CD4-positive, alpha-beta T cell treated with Interleukin-4 for 4 hours (primary cell): ENCODE data around the gene ZNF770.
"Not testable (repeated sequence)": the region's sequence is repeated elsewhere in the genome, so short reads cannot be mapped to it uniquely, and the experiment has no call there.

Experiments
- DNase-seq: peaks from one replicate; pipeline ENCODE4 v3.0.0-alpha.2; 2020

The ZNF770 gene

DNA sequence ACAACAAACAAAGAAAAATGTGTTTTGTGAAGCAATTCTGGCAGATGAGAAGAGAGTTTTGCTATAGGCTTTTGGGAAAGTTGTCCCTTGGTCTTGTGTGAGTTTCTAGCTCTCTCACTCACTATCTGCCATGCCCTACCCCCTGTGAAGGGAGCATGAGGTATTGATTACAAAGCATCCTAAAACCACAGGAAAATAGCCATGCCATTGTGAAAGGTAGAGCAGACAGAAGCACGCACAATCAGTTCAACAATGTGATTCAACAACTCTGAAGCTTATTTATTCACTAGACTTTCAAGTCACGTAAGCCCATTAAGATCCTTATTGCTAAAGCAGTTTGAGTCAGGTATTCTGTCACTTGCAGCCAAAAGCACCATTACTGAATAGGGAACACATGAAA, 12.0 kb downstream of the ZNF770 start:
- no peak for DNase-seq

DNA sequence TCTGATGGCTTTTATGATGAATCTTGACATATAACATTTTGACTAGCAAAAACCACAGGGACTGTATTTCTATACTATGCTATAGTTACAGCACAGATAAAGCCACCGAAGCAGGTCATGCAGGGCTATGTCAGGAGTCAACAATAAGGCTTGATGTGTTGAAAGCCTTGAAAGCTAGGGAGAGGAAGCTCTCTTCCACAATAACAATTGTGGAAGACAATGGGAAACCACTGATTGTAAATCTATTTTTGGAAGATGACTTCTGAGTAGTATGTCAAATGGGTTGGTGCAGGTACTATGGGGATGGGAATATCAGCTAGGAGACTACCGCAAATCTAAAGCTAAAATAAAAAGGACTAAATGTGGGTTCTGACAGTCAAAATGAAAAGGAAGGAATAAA, 14.6 kb downstream of the ZNF770 start:
- DNase-seq, result no peak

DNA sequence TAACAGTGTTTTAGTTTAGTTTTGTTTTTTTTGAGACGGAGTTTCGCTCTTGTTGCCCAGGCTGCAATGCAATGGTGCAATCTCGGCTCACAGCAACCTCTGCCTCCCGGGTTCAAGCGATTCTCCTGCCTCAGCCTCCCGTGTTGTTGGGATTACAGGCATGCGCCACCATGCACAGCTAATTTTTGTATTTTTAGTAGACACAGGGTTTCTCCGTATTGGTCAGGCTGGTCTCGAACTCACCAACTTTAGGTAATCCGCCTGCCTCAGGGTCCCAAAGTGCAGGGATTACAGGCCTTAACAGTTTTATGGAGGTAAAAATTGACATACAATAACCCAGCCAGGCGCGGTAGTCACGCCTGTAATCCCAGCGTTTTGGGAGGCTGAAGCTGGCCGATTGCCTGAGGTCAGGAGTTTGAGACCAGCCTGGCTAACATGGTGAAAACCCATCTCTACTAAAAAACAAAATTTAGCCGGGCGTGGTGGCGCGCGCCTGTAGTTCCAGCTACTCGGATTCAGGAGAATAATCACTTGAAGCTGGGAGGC, 17.9 kb downstream of the ZNF770 start:
- DNase-seq, result not testable (repeated sequence)

DNA sequence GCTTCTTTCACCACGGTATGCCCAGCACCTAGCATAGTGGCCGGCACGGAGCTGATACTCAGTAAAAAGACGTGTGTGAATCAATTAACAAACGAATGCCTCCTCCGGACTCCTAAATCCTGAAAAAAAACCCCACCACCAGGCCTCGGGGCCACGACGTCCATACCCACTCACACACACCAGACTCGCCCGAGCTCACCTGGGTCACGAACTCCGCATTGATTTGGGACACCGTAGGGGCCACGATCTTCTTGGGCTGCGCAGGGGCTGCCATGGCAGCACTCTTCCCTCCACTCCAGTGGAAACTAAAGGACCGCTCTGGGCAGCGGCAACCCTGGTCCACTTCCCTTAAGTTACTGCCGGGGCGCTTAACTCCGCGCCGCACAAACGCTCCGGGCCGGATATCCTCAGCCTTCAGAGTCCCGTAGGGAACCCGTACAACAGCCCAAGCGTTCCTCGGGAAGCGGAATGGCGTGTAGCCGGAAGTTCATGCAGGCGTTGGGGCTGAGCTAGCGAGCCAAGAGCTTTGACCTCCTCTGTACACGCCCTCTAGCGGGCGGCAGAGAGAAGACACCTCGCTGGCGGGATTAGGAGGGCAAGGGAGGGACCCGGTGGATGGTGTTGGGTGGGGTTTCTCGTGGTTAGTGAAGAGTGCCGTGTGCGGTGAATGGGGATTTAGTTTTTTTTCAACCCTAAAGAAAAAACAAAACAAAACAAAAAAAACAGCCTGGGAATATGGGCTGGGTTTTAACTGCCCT, 18.6 kb downstream of the ZNF770 start, which contains the start of gene AQR:
Gene AQR (minus strand): TSS at position 403 of the 758 bp plus-strand sequence. CDS start 129 bp downstream, at position 274.
- DNase-seq, result peak; percentile 95

DNA sequence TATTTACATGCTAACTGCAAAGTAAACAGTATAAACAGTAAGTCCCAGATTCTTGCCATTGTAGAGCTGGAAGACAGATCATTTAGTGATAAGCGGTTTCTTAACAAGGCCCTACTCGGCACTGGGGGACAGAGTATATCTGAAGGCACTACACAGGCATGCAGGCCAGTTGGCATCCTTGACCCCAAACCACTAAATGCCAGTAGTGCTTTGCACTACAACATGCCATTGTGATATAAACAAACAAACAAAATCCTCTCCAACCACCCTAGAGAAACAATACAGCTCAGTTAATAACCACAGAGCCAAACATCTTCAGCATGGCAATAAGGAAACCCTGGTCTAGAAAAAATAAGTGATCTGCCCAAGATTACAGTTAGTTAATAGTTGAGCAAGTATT, 23.8 kb downstream of the ZNF770 start:
- DNase-seq, result no peak

DNA sequence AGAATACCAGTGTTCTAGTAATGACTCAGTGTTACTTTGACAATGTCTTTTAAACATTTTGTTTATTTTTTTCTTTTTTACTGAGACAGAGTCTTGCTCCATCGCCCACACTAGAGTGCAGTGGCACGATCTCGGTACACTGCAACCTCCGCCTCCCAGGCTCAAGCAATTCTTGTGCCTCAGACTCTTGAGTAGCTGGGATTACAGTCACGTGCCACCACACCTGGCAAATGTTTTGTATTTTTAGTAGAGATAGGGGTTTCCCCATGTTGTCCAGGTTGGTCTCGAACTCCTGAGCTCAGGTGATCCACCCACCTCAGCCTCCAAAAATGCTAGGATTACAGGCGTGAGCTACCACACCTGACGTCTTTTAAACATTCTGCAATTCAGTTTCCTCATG, 34.2 kb downstream of the ZNF770 start:
- no peak for DNase-seq

DNA sequence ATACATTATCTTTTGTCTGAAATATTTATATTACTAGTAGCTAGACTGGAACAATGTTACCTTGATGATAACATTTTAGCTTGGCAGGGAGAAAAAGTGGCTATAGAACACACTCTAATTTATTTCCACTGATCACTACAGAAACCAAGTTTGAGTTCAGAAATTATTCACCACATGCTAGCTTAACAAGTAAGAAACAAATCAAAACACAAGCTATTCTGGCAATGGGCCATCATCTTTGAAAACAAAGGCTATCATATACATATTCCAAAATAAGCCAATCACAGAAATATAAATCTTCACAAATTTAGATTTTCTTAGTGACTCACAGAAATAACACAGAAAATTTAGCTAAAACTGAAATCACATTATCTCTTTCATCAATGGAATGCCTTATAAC, 35.6 kb downstream of the ZNF770 start:
- DNase-seq, result no peak

DNA sequence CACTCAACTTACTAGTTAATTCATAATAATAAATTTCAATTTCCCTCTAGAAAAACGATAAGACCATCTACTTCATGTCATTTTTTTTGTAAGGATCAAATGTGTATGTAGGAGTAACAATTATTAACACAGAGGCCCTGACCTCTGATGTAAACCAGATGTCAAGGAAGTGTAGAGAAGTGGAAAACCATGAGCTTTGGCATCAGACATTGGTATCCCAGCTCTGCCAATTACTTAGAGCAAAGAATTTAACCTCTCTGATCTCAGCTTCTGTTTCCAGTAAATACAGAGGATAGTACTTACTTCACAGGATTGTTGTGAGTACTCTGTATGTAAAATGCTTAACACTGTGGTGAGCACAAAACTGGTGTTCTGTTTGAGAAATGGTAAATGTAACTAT, 36.1 kb downstream of the ZNF770 start:
- no peak for DNase-seq

DNA sequence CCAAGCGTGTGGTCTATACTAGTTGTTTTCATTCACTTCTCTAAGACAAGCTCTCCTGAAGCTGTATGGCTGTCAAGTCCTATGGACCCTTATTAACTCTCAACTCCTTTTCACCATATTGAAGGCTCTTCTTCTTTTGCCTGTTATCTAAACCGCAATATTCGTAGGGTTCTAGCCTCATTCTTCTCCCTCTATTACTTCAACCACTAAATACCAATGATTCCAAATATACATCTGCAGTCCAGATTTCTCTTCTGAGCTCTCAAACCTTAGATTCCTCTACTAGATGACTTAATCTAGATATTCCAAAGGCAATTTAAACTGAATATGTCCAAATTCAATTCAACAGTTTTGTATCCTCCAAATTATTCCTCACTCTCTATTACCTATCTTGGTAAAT, 43.2 kb downstream of the ZNF770 start:
- DNase-seq, result no peak

DNA sequence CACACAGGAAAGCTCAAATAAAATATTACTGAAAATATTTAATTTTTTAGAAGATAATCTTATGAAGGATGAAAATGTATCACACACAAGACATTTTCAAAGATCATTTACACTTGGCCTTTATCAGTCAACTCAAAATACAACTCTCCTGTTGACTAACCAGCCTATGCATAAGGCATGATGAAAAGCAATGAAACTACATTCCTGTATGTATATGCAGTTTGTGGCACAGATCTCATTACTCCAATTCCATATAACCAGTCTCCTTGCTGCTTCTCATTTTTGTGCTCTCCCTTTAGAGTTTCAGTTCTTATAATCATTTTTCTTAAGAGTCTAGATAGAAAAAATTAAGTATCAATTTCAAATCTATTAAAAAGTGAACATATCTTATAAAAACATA, 44.4 kb downstream of the ZNF770 start:
- no peak for DNase-seq

DNA sequence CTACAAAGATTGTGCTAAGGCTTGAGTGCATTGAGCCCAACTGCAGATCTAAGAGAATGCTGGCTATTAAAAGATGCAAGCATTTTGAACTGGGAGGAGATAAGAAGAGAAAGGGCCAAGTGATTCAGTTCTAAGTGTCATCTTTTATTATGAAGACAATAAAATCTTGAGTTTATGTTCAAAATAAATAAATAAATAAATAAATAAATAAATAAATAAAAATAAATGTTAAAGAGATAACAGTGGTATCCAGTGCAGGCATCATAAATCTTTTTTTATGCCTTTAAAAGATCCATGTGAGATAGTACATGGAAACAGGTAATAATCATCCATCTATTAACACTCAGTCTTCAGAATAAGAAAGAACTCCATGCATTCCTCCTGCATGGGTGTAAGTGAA, 44.8 kb downstream of the ZNF770 start:
- not testable (repeated sequence) for DNase-seq

DNA sequence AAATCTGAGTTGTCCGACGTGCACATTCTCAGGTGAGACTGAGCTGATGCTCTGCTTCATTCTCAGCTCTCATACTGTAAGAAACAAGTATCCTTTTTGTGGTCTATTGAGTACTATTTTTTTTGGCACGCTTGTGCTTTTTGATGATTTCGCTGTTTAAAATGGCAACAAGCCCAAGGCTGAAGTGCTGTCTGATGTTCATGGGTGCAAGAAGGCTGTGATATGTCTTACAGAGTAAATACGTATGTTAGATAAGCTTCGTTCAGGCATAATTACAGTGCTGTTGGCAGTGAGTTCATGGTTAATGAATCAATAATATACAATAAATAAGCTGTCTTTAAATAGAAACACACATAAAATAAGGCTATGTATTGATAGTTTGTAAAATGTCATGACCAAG, 45.7 kb downstream of the ZNF770 start:
- no peak for DNase-seq

DNA sequence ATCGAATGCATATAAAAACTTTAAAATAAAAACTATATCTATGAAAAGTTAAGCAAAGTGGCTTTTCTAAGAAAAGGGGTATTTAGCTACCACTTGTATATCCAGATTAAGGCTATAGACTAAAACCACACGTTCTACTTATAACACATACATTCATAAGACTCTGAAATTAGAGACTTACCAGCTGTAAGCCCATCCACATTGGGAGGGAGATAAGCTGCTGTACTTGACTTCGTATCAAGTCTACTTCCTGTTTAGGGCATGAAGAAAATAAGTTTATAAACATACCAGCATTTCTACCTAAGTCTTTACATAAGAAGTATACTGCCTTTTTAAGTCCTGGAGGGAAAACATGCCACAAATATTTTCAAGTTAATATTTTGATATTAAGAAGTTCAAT, 46.3 kb downstream of the ZNF770 start:
- DNase-seq, result no peak

DNA sequence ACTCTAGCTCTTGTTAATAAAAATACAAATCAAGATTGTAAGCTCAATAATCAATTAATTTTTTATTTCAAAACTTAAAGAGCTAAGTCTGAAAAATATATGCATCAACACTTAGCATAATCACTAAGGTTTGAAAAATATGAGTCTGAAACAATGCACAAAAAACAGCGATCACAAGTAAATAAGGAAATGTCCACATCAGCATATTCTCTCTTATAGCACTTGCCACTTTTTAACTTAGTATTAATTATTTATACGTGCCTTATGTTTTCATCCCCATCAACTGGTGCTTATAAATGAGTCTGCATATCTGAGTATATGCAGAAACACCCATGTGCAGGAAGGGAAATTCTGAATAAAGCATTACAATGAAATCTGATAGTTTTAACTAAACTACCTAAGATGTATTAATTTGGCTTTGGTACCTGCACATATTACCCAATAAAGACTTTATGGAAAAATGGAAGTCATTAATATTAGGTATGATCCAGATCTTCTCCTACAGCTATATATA, 46.8 kb downstream of the ZNF770 start:
- DNase-seq, result no peak

DNA sequence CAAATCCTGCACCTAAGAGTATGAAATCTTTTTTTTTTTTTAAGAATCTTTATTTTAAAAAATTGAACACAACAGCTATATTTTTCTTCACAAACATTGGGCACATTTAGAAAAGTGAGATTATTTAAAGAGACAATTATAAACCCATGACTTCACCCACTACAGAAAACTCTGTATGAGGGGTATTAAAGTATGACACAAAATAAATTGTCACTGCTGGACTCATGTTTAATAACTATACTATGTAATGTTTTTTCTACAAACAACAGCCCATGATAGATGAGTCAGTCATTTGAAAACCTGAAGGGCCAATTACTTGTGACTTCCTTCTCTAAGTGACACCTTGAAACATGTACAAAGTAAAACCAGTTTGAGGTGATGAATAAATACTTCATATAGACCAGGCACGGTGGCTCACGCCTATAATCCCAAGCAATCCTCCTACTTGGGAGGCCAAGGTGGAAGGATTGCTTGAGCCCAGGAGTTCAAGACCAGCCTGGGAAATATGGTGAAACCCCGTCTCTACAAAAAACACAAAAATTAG, 54.6 kb downstream of the ZNF770 start:
- DNase-seq, result no peak

DNA sequence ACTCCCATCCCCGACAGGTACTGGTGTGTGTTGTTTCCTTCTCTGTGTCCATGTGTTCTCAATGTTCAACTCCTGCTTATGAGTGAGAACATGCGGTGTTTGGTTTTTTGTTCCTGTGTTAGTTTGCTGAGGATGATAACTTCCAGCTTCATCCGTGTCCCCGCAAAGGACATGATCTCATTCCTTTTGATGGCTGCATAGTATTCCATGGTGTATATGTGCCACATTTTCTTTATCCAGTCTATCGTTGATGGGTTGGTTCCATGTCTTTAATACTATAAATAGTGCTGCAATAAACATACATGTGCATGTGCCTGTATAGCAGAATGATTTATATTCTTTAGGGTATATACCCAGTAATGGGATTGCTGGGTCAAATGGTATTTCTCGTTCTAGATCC, 59.7 kb downstream of the ZNF770 start:
- DNase-seq, result not testable (repeated sequence)
